ENCODE data around the gene MAGED2. TPM values are rescaled to one million over a fixed set of nuclear protein-coding genes. Genes with fewer than 3 reads are reported as not detected.

Gene MAGED2
- total and polyA plus RNA-seq, 9 of the 15 experiments (the other 6 are each of a cell fraction or from before 2014, with no cell fraction given): 19.7 to 49.1 (median 23.1) TPM

- no peak overlapping the region for H2AFZ ChIP-seq (ENCODE audit: low read depth, low read length)
- H3K4me3 ChIP-seq: no peak overlapping the region
- H3K79me2 ChIP-seq (ENCODE audit: control insufficient read depth, insufficient read depth, low read length): no peaks in the 10 kb centered on the region
- no peak for DNase-seq (ENCODE audit: extremely low read depth in 1 of 4, low spot score in 3 of 4)
- no TSS peak for BruUV-seq (replicated peaks)
- peaks cover 3 to 7% of the 10 kb centered on the region in 2 experiments; a peak in 1 of 5 replicates for H3K27me3 ChIP-seq (ENCODE audit: control insufficient read depth in 2 of 2, insufficient read depth in 2 of 2, low read length in 2 of 2)
- no peak overlapping the region for H3K9ac ChIP-seq (ENCODE audit: insufficient read depth in 1 of 2, low read depth in 2 of 2, low read length in 2 of 2)
- ATAC-seq: no peak
- in situ Hi-C loops (cut with MboI) (no loop called here), intact Hi-C loops (cut with micrococcal nuclease) (no loop called here)
- WGBS (ENCODE audit: insufficient coverage, low coverage, missing lambda C conversion rate): 0% methylated on average over 4 of the region's 4 CpGs
- no peaks in the 10 kb centered on the region; a peak in 1 of 5 replicates for H3K4me1 ChIP-seq (replicated peaks in 1 of 2; ENCODE audit: control insufficient read depth in 2 of 2, insufficient read depth in 2 of 2, low read length in 2 of 2)
- no peaks in the 10 kb centered on the region for H3K36me3 ChIP-seq (ENCODE audit: control insufficient read depth, insufficient read depth, low read length)
- H4K20me1 ChIP-seq (replicated peaks; ENCODE audit: control insufficient read depth, insufficient read depth, low read length): no peaks in the 10 kb centered on the region
- no peak for FAIRE-seq
- no peak for TF ChIP-seq CCAR2 (IDR thresholded peaks at IDR 0.05; ENCODE audit: low read depth, low read length)
- TF ChIP-seq MBD2 (IDR thresholded peaks at IDR 0.05; ENCODE audit: borderline replicate concordance, low read depth): no peak
- TF ChIP-seq, protein P1, sequence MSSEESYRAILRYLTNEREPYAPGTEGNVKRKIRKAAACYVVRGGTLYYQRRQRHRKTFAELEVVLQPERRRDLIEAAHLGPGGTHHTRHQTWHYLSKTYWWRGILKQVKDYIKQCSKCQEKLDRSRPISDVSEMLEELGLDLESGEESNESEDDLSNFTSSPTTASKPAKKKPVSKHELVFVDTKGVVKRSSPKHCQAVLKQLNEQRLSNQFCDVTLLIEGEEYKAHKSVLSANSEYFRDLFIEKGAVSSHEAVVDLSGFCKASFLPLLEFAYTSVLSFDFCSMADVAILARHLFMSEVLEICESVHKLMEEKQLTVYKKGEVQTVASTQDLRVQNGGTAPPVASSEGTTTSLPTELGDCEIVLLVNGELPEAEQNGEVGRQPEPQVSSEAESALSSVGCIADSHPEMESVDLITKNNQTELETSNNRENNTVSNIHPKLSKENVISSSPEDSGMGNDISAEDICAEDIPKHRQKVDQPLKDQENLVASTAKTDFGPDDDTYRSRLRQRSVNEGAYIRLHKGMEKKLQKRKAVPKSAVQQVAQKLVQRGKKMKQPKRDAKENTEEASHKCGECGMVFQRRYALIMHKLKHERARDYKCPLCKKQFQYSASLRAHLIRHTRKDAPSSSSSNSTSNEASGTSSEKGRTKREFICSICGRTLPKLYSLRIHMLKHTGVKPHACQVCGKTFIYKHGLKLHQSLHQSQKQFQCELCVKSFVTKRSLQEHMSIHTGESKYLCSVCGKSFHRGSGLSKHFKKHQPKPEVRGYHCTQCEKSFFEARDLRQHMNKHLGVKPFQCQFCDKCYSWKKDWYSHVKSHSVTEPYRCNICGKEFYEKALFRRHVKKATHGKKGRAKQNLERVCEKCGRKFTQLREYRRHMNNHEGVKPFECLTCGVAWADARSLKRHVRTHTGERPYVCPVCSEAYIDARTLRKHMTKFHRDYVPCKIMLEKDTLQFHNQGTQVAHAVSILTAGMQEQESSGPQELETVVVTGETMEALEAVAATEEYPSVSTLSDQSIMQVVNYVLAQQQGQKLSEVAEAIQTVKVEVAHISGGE (CRISPR knock-in tag; IDR thresholded peaks at IDR 0.05): no peak
- no peak for TF ChIP-seq ZBTB8A (IDR thresholded peaks at IDR 0.05; ENCODE audit: partially characterized antibody)
- no peak for TF ChIP-seq KLF10 (CRISPR knock-in tag; IDR thresholded peaks at IDR 0.05)
- TF ChIP-seq ZNF274 (IDR thresholded peaks at IDR 0.05; ENCODE audit: borderline replicate concordance, low read depth, low read length): no peak
- TF ChIP-seq CSDE1 (IDR thresholded peaks at IDR 0.05): no peak
- no peak for TF ChIP-seq HNRNPLL (IDR thresholded peaks at IDR 0.05; ENCODE audit: low read depth, low read length, poor library complexity, severe bottlenecking)
- H3K4me2 ChIP-seq (ENCODE audit: insufficient read depth, low read length): no peak overlapping the region
- no peaks in the 10 kb centered on the region for H3K9me3 ChIP-seq (replicated peaks; ENCODE audit: control insufficient read depth, insufficient read depth, low read depth, low read length)
- CTCF ChIA-PET (ENCODE audit: low intra/inter-chr PET ratio): no interaction called here
- H3K27ac ChIP-seq (ENCODE audit: extremely low read depth, low read depth, low read length): no peak overlapping the region
- H3K9me1 ChIP-seq (ENCODE audit: control insufficient read depth, insufficient read depth, low read length): no peaks in the 10 kb centered on the region
- POLR2A ChIA-PET: no interaction called here
These were observed 12.8 kb upstream of the MAGED2 start for GRCh38 chrX:54794795-54795194.

Data from K562 (cell line).